ENCODE measurements around the gene NEMP1. TPM values are rescaled to one million over a fixed set of nuclear protein-coding genes. Genes with fewer than 3 reads are reported as not detected.

NEMP1 gene
- total and polyA plus RNA-seq, 2 of the 13 experiments (the other 11 are each of a cell fraction or from before 2014, with no cell fraction given) = 11.4 to 12.9 TPM

DNA sequence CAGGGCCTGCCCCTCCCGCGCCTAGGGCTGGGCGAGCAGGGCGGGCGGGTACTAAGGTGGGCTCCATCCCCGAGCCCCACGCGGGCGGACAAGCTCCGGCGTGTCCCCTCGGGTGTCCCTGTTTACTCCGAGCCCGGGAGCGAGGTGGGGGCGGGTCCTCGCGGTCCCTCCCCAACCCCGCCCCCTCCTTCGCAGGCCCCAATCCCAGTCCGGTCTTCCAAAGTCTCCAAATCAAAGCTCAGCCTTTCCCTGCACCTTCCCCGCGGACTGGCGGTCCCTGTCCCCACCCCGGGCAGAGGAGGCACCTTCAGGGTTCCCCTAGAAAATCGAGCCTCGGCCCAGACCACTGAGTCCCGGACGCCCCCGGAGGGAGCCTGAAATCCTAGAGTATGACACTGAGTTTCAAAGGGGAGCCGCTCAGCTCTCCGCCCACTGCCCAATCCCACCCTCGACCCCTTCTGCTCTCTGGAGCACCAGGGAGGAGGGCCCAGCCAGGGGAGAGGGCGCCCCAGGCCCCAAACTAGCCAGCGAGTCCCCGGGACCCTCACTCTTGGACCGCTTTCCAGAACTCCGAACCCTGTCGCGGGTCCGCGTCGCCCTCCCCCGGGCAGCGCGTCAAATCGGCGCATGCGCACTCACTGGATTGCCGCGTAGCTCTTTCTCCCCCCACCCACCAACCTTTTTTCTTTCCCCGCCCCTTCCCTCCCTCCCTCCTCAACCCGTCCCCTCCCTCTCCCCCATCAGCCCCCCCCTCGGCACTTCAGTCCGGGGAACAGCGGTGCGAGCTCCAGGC, 49.3 kb upstream of the NEMP1 start, which contains the start of gene LRP1 (continued):
- TF ChIP-seq CHD4 (IDR thresholded peaks at IDR 0.05; ENCODE audit: borderline replicate concordance, low read length) (0 out of 2 replicates have a peak, but pooled peaks have one; percentile 45), ZNF230 (CRISPR knock-in tag; IDR thresholded peaks at IDR 0.05) (0 out of 2 replicates have a peak, but pooled peaks have one; percentile 10), ZNF460 (CRISPR knock-in tag; IDR thresholded peaks at IDR 0.05; ENCODE audit: borderline replicate concordance) (no peak), ZNF552 (CRISPR knock-in tag; IDR thresholded peaks at IDR 0.05; ENCODE audit: borderline replicate concordance) (no peak), NFE2L1 (CRISPR knock-in tag; IDR thresholded peaks at IDR 0.05; ENCODE audit: borderline replicate concordance) (no peak), PAX8 (CRISPR knock-in tag; IDR thresholded peaks at IDR 0.05; ENCODE audit: borderline replicate concordance) (peak; percentile 26; the same call in 1 of the 2 replicates), KDM1A (CRISPR knock-in tag; IDR thresholded peaks at IDR 0.05) (no peak), JARID2 (CRISPR knock-in tag; IDR thresholded peaks at IDR 0.05; ENCODE audit: insufficient replicate concordance) (no peak), FOXA1 (IDR thresholded peaks at IDR 0.05) (no peak), FOXA1 (CRISPR knock-in tag; IDR thresholded peaks at IDR 0.05) (peak; percentile 75), ZNF891 (CRISPR knock-in tag; IDR thresholded peaks at IDR 0.05) (no peak), NCOA5 (CRISPR knock-in tag; IDR thresholded peaks at IDR 0.05) (no peak), RAD51 (IDR thresholded peaks at IDR 0.05; ENCODE audit: borderline replicate concordance) (no peak), SRF (IDR thresholded peaks at IDR 0.05; ENCODE audit: low read depth, low read length) (no peak), ZSCAN20 (CRISPR knock-in tag; IDR thresholded peaks at IDR 0.05; ENCODE audit: borderline replicate concordance) (no peak)
- TF ChIP-seq, protein P1, sequence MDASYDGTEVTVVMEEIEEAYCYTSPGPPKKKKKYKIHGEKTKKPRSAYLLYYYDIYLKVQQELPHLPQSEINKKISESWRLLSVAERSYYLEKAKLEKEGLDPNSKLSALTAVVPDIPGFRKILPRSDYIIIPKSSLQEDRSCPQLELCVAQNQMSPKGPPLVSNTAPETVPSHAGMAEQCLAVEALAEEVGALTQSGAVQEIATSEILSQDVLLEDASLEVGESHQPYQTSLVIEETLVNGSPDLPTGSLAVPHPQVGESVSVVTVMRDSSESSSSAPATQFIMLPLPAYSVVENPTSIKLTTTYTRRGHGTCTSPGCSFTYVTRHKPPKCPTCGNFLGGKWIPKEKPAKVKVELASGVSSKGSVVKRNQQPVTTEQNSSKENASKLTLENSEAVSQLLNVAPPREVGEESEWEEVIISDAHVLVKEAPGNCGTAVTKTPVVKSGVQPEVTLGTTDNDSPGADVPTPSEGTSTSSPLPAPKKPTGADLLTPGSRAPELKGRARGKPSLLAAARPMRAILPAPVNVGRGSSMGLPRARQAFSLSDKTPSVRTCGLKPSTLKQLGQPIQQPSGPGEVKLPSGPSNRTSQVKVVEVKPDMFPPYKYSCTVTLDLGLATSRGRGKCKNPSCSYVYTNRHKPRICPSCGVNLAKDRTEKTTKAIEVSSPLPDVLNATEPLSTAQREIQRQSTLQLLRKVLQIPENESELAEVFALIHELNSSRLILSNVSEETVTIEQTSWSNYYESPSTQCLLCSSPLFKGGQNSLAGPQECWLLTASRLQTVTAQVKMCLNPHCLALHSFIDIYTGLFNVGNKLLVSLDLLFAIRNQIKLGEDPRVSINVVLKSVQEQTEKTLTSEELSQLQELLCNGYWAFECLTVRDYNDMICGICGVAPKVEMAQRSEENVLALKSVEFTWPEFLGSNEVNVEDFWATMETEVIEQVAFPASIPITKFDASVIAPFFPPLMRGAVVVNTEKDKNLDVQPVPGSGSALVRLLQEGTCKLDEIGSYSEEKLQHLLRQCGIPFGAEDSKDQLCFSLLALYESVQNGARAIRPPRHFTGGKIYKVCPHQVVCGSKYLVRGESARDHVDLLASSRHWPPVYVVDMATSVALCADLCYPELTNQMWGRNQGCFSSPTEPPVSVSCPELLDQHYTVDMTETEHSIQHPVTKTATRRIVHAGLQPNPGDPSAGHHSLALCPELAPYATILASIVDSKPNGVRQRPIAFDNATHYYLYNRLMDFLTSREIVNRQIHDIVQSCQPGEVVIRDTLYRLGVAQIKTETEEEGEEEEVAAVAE (CRISPR knock-in tag; IDR thresholded peaks at IDR 0.05; ENCODE audit: borderline replicate concordance) = no peak
- TF ChIP-seq, protein P2, sequence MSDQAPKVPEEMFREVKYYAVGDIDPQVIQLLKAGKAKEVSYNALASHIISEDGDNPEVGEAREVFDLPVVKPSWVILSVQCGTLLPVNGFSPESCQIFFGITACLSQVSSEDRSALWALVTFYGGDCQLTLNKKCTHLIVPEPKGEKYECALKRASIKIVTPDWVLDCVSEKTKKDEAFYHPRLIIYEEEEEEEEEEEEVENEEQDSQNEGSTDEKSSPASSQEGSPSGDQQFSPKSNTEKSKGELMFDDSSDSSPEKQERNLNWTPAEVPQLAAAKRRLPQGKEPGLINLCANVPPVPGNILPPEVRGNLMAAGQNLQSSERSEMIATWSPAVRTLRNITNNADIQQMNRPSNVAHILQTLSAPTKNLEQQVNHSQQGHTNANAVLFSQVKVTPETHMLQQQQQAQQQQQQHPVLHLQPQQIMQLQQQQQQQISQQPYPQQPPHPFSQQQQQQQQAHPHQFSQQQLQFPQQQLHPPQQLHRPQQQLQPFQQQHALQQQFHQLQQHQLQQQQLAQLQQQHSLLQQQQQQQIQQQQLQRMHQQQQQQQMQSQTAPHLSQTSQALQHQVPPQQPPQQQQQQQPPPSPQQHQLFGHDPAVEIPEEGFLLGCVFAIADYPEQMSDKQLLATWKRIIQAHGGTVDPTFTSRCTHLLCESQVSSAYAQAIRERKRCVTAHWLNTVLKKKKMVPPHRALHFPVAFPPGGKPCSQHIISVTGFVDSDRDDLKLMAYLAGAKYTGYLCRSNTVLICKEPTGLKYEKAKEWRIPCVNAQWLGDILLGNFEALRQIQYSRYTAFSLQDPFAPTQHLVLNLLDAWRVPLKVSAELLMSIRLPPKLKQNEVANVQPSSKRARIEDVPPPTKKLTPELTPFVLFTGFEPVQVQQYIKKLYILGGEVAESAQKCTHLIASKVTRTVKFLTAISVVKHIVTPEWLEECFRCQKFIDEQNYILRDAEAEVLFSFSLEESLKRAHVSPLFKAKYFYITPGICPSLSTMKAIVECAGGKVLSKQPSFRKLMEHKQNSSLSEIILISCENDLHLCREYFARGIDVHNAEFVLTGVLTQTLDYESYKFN (CRISPR knock-in tag; conservative IDR thresholded peaks at IDR 0.05) = peak; percentile 42
- TF ChIP-seq, protein P3, sequence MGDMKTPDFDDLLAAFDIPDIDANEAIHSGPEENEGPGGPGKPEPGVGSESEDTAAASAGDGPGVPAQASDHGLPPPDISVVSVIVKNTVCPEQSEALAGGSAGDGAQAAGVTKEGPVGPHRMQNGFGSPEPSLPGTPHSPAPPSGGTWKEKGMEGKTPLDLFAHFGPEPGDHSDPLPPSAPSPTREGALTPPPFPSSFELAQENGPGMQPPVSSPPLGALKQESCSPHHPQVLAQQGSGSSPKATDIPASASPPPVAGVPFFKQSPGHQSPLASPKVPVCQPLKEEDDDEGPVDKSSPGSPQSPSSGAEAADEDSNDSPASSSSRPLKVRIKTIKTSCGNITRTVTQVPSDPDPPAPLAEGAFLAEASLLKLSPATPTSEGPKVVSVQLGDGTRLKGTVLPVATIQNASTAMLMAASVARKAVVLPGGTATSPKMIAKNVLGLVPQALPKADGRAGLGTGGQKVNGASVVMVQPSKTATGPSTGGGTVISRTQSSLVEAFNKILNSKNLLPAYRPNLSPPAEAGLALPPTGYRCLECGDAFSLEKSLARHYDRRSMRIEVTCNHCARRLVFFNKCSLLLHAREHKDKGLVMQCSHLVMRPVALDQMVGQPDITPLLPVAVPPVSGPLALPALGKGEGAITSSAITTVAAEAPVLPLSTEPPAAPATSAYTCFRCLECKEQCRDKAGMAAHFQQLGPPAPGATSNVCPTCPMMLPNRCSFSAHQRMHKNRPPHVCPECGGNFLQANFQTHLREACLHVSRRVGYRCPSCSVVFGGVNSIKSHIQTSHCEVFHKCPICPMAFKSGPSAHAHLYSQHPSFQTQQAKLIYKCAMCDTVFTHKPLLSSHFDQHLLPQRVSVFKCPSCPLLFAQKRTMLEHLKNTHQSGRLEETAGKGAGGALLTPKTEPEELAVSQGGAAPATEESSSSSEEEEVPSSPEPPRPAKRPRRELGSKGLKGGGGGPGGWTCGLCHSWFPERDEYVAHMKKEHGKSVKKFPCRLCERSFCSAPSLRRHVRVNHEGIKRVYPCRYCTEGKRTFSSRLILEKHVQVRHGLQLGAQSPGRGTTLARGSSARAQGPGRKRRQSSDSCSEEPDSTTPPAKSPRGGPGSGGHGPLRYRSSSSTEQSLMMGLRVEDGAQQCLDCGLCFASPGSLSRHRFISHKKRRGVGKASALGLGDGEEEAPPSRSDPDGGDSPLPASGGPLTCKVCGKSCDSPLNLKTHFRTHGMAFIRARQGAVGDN (CRISPR knock-in tag; IDR thresholded peaks at IDR 0.05) = peak; percentile 76

Measured in HepG2 (cell line).